Measurements from ENCODE around the gene LY86.
"Not testable (repeated sequence)": the region's sequence is repeated elsewhere in the genome, so short reads cannot be mapped to it uniquely, and the experiment has no call there.

Gene LY86

GRCh38 chr6:6604015-6604414 lies 15.5 kb downstream of the LY86 start:
- Histone ChIP-seq H3K4me2 (no peak overlapping the region), H3K36me3 (ENCODE audit: insufficient read depth) (no peaks in the 10 kb centered on the region), H3K4me1 (ENCODE audit: low read depth, poor library complexity, severe bottlenecking) (no peaks in the 10 kb centered on the region), H3K4me3 (IDR thresholded peaks at IDR 0.05; ENCODE audit: insufficient read depth, low read depth, low read length) (no peak overlapping the region), H4K20me1 (ENCODE audit: insufficient read depth) (no peaks in the 10 kb centered on the region), H3K27me3 (ENCODE audit: insufficient read depth, low read depth) (no peaks in the 10 kb centered on the region), H3K9ac (no peak overlapping the region), H3K79me2 (ENCODE audit: insufficient read depth, low read depth) (no peaks in the 10 kb centered on the region), H2AFZ (ENCODE audit: low read depth) (no peak overlapping the region), H3K27ac (no peak overlapping the region)
- TF ChIP-seq CTCF (conservative IDR thresholded peaks at IDR 0.05; ENCODE audit: low read depth, low read length) = no peak

DNA sequence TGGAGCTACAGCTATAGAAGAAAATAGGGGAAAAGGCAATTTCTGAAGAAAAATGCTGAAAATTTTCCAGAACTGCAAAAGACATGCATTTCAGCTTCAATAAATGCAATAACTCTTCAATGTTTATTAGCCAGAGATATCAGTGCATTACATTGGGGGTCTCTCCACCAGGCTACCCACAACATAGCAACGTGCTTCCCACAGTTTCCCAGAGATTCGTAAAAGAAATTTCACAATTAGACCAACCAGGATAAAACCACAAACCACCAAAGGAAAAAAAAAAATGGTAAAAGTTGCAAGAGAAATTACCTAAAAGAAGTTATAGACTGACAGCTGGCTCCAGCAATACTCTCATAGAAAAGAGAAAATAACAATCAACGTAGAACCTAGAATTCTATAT lies 16.0 kb downstream of the LY86 start:
- Histone ChIP-seq H3K4me2 (no peak overlapping the region), H3K4me1 (ENCODE audit: low read depth, poor library complexity, severe bottlenecking) (no peaks in the 10 kb centered on the region), H3K9ac (no peak overlapping the region), H3K36me3 (ENCODE audit: insufficient read depth) (no peaks in the 10 kb centered on the region), H4K20me1 (ENCODE audit: insufficient read depth) (no peaks in the 10 kb centered on the region), H3K27ac (no peak overlapping the region), H2AFZ (ENCODE audit: low read depth) (no peak overlapping the region), H3K27me3 (ENCODE audit: insufficient read depth, low read depth) (no peaks in the 10 kb centered on the region), H3K4me3 (IDR thresholded peaks at IDR 0.05; ENCODE audit: insufficient read depth, low read depth, low read length) (no peak overlapping the region), H3K79me2 (ENCODE audit: insufficient read depth, low read depth) (no peaks in the 10 kb centered on the region)
- no peak for TF ChIP-seq CTCF (conservative IDR thresholded peaks at IDR 0.05; ENCODE audit: low read depth, low read length)

DNA sequence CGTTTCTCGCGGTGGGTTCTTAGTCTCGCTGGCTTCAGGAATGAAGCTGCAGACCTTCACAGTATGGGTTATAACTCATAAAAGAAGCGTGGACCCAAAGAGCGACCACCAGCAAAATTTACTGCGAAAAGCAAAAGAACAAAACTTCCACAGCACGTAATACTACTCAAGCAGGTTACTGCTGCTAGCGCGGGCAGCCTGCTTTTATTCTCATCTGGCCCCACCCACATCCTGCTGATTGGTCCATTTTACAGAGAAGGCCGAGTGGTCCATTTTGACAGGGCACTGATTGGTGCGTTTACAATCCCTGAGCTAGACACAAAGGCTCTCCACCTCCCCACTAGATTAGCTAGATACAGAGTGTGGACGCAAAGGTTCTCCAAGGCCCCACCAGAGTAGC lies 17.4 kb downstream of the LY86 start:
- no peaks in the 10 kb centered on the region for H3K36me3 ChIP-seq (ENCODE audit: insufficient read depth)
- H4K20me1 ChIP-seq (ENCODE audit: insufficient read depth) = no peaks in the 10 kb centered on the region
- H3K27ac ChIP-seq = no peak overlapping the region
- H3K4me1 ChIP-seq (ENCODE audit: low read depth, poor library complexity, severe bottlenecking) = no peaks in the 10 kb centered on the region
- TF ChIP-seq CTCF (conservative IDR thresholded peaks at IDR 0.05; ENCODE audit: low read depth, low read length) = no peak
- H3K4me2 ChIP-seq = no peak overlapping the region
- no peaks in the 10 kb centered on the region for H3K27me3 ChIP-seq (ENCODE audit: insufficient read depth, low read depth)
- H3K9ac ChIP-seq = no peak overlapping the region
- no peaks in the 10 kb centered on the region for H3K79me2 ChIP-seq (ENCODE audit: insufficient read depth, low read depth)
- no peak overlapping the region for H2AFZ ChIP-seq (ENCODE audit: low read depth)
- H3K4me3 ChIP-seq (IDR thresholded peaks at IDR 0.05; ENCODE audit: insufficient read depth, low read depth, low read length) = no peak overlapping the region

GRCh38 chr6:6606391-6607030 lies 18.0 kb downstream of the LY86 start:
- not testable (repeated sequence) for H3K4me1 ChIP-seq (ENCODE audit: low read depth, poor library complexity, severe bottlenecking); H3K27ac ChIP-seq; H3K36me3 ChIP-seq (ENCODE audit: insufficient read depth); H3K4me2 ChIP-seq; H3K79me2 ChIP-seq (ENCODE audit: insufficient read depth, low read depth); H3K4me3 ChIP-seq (IDR thresholded peaks at IDR 0.05; ENCODE audit: insufficient read depth, low read depth, low read length); H3K9ac ChIP-seq; H3K27me3 ChIP-seq (ENCODE audit: insufficient read depth, low read depth); H4K20me1 ChIP-seq (ENCODE audit: insufficient read depth); H2AFZ ChIP-seq (ENCODE audit: low read depth)

DNA sequence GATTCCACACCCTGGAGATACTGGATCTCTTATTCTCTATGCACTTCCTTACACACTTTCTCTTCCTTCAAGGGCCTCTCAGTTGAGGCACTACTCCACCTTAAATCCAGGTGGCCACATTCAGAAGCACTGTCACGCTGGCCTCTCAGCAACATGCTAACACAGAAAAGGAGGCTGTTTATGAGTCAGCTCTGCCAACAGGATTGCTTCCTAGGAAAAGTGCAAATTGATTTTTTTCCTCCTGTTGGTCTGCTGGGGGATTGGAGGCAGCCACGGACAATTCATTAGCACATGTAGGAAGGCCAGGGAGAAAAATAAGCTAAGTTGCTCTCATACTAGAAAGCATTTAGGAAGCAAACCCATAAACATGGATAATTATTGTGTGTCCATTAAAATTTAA lies 20.9 kb downstream of the LY86 start:
- H3K4me1 ChIP-seq (ENCODE audit: low read depth, poor library complexity, severe bottlenecking) = no peaks in the 10 kb centered on the region
- no peaks in the 10 kb centered on the region for H3K36me3 ChIP-seq (ENCODE audit: insufficient read depth)
- no peak overlapping the region for H3K4me3 ChIP-seq (IDR thresholded peaks at IDR 0.05; ENCODE audit: insufficient read depth, low read depth, low read length)
- no peaks in the 10 kb centered on the region for H4K20me1 ChIP-seq (ENCODE audit: insufficient read depth)
- no peaks in the 10 kb centered on the region for H3K79me2 ChIP-seq (ENCODE audit: insufficient read depth, low read depth)
- H2AFZ ChIP-seq (ENCODE audit: low read depth) = no peak overlapping the region
- H3K27ac ChIP-seq = no peak overlapping the region
- no peak for TF ChIP-seq CTCF (conservative IDR thresholded peaks at IDR 0.05; ENCODE audit: low read depth, low read length)
- H3K4me2 ChIP-seq = no peak overlapping the region
- no peak overlapping the region for H3K9ac ChIP-seq
- H3K27me3 ChIP-seq (ENCODE audit: insufficient read depth, low read depth) = no peaks in the 10 kb centered on the region

All from KMS-11 (cell line).